ENCODE results near the gene KLRF2. TPM values are rescaled to one million over a fixed set of nuclear protein-coding genes. Genes with fewer than 3 reads are reported as not detected.

The KLRF2 gene
- polyA plus RNA-seq, 1 of the 3 experiments (the other 2 are of a cell fraction), result not detected

DNA sequence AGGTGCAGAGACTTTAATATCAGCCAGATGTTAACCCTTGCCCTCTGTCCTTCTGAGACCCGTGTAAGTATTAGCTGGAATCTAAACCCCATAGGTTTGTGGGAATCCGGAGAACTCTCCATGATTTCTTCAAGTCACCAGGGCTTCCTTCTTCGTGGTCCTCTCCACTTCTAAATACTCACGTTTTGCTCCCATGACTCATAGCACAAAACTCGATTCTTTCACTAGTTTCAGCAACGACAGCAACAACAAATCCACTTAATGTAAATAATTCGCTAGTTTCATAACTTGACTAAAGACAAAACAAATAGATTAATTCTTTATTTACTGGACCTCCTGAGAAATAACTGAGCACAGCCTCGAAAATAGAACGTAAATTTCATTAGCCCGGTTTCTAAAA is 55.3 kb downstream of the KLRF2 start:
- no peaks in the 10 kb centered on the region for H3K9me2 ChIP-seq
- ChIA-PET POLR2A (no interaction called here), CTCF (no interaction called here)
- no peak overlapping the region for H3K27ac ChIP-seq (ENCODE audit: low read depth in 2 of 2, low read length in 1 of 2)
- no peaks in the 10 kb centered on the region for H3F3A ChIP-seq (replicated peaks; ENCODE audit: insufficient read depth)
- H3K4me1 ChIP-seq (ENCODE audit: control insufficient read depth in 1 of 2, insufficient read depth in 2 of 2, low read depth in 1 of 2, low read length in 1 of 2), result no peaks in the 10 kb centered on the region
- 10% methylated on average over 10 of the region's 10 CpGs for WGBS (ENCODE audit: low lambda C conversion rate)
- H3K27me3 ChIP-seq (ENCODE audit: insufficient read depth), result peaks cover 21% of the 10 kb centered on the region; the same call in 1 of the 2 replicates
- H4K20me1 ChIP-seq (ENCODE audit: insufficient read depth), result no peaks in the 10 kb centered on the region
- no peaks in the 10 kb centered on the region for H3K79me2 ChIP-seq (ENCODE audit: insufficient read depth)
- TF ChIP-seq FOXJ3 (CRISPR knock-in tag; IDR thresholded peaks at IDR 0.05) (no peak), SMC3 (IDR thresholded peaks at IDR 0.05; ENCODE audit: low read depth, low read length) (no peak), MAX (IDR thresholded peaks at IDR 0.05; ENCODE audit: low read depth) (no peak), MXI1 (IDR thresholded peaks at IDR 0.05; ENCODE audit: low read depth, low read length) (no peak), JUND (IDR thresholded peaks at IDR 0.05) (no peak), POLR2AphosphoS5 (IDR thresholded peaks at IDR 0.05; ENCODE audit: low read depth, low read length) (no peak), SIN3A (IDR thresholded peaks at IDR 0.05; ENCODE audit: borderline replicate concordance, low read depth, low read length) (no peak), RFX5 (IDR thresholded peaks at IDR 0.05; ENCODE audit: low read length) (no peak), TCF12 (IDR thresholded peaks at IDR 0.05) (no peak), ELF1 (IDR thresholded peaks at IDR 0.05) (no peak), FOXM1 (IDR thresholded peaks at IDR 0.05; ENCODE audit: low read depth) (no peak), RXRA (IDR thresholded peaks at IDR 0.05; ENCODE audit: borderline replicate concordance, low read depth) (no peak), USF2 (IDR thresholded peaks at IDR 0.05; ENCODE audit: borderline replicate concordance, low read depth, low read length) (no peak)
- TF ChIP-seq, protein P1, sequence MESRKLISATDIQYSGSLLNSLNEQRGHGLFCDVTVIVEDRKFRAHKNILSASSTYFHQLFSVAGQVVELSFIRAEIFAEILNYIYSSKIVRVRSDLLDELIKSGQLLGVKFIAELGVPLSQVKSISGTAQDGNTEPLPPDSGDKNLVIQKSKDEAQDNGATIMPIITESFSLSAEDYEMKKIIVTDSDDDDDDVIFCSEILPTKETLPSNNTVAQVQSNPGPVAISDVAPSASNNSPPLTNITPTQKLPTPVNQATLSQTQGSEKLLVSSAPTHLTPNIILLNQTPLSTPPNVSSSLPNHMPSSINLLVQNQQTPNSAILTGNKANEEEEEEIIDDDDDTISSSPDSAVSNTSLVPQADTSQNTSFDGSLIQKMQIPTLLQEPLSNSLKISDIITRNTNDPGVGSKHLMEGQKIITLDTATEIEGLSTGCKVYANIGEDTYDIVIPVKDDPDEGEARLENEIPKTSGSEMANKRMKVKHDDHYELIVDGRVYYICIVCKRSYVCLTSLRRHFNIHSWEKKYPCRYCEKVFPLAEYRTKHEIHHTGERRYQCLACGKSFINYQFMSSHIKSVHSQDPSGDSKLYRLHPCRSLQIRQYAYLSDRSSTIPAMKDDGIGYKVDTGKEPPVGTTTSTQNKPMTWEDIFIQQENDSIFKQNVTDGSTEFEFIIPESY (IDR thresholded peaks at IDR 0.05; ENCODE audit: borderline replicate concordance, low read depth), result no peak
- TF ChIP-seq, protein P2, sequence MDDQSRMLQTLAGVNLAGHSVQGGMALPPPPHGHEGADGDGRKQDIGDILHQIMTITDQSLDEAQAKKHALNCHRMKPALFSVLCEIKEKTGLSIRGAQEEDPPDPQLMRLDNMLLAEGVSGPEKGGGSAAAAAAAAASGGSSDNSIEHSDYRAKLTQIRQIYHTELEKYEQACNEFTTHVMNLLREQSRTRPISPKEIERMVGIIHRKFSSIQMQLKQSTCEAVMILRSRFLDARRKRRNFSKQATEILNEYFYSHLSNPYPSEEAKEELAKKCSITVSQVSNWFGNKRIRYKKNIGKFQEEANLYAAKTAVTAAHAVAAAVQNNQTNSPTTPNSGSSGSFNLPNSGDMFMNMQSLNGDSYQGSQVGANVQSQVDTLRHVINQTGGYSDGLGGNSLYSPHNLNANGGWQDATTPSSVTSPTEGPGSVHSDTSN (IDR thresholded peaks at IDR 0.05), result no peak
- TF ChIP-seq, protein P3, sequence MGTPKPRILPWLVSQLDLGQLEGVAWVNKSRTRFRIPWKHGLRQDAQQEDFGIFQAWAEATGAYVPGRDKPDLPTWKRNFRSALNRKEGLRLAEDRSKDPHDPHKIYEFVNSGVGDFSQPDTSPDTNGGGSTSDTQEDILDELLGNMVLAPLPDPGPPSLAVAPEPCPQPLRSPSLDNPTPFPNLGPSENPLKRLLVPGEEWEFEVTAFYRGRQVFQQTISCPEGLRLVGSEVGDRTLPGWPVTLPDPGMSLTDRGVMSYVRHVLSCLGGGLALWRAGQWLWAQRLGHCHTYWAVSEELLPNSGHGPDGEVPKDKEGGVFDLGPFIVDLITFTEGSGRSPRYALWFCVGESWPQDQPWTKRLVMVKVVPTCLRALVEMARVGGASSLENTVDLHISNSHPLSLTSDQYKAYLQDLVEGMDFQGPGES (IDR thresholded peaks at IDR 0.05; ENCODE audit: low read depth, low read length), result no peak
- TF ChIP-seq, protein P4, sequence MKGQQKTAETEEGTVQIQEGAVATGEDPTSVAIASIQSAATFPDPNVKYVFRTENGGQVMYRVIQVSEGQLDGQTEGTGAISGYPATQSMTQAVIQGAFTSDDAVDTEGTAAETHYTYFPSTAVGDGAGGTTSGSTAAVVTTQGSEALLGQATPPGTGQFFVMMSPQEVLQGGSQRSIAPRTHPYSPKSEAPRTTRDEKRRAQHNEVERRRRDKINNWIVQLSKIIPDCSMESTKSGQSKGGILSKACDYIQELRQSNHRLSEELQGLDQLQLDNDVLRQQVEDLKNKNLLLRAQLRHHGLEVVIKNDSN (IDR thresholded peaks at IDR 0.05; ENCODE audit: borderline replicate concordance, low read depth), result no peak
- H3K4me3 ChIP-seq (ENCODE audit: low read depth in 2 of 2, low read length in 1 of 2), result no peak overlapping the region; a peak in 1 of 4 replicates
- H2AFZ ChIP-seq (ENCODE audit: low read depth), result no peak overlapping the region
- H3K4me2 ChIP-seq, result no peak overlapping the region
- DNase-seq, result no peak
- no peak overlapping the region for H3K9ac ChIP-seq
- no peaks in the 10 kb centered on the region for H3K36me3 ChIP-seq (replicated peaks in 1 of 2; ENCODE audit: control insufficient read depth in 1 of 2, insufficient read depth in 2 of 2, low read length in 1 of 2)
- H3K9me3 ChIP-seq, result no peaks in the 10 kb centered on the region

All from SK-N-SH (cell line).